Measurements from ENCODE around the gene PSME3.

The PSME3 gene

GRCh38 chr17:42818379-42818778, 14.8 kb upstream of the PSME3 start:
- no peak for FAIRE-seq

DNA sequence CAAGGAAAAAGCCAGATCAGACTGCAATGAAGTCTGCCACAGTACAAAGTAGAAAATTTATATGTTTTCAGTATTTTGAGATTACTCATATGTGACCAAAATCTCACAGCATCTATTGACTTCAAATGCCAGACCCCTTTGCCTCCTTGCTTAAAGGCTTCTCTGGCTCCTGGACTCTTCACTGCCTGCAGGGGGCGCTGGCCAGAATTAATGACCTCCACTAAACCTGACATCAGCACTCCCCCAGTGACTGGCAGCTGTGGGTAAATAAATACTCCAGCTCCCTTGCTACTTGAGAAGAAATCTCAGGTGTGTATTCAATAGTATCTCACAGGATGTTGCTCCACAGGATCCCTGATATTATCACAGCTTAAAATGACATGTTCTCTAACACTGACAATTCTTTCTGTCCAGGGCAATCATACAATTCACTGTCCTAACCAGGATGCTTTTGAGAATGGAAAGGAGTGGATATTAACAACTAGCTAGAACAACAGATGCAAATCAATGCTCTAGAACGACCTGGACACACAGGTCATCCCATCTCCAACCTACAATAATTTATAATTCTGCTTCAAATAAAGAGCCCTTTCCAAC, 13.2 kb upstream of the PSME3 start:
- FAIRE-seq: no peak

GRCh38 chr17:42821176-42821575, 12.0 kb upstream of the PSME3 start:
- FAIRE-seq: no peak

- FAIRE-seq: no peak
These were observed 5.7 kb upstream of the PSME3 start for GRCh38 chr17:42827472-42827871.

DNA sequence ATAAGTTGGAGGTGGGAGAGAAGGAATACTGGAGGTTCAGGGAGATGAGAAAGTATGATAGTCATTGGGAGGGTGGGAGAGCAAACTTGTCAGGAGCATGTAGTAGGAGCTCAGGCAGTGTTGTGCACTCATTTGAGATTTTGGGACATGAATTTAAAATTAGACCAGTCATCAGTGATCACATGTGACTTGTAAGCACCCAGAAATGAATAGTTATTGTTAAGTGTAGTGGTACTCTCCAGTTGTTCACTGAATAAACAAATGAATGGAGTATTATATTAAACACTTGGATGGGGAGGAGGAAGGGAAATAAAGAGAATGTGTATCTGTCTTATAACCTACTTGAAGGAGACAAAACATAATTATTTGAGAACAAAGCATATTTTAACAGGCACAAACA, 2.2 kb upstream of the PSME3 start:
- FAIRE-seq: no peak

GRCh38 chr17:42832213-42832933, 824 bp upstream of the PSME3 start:
- FAIRE-seq: no peak

DNA sequence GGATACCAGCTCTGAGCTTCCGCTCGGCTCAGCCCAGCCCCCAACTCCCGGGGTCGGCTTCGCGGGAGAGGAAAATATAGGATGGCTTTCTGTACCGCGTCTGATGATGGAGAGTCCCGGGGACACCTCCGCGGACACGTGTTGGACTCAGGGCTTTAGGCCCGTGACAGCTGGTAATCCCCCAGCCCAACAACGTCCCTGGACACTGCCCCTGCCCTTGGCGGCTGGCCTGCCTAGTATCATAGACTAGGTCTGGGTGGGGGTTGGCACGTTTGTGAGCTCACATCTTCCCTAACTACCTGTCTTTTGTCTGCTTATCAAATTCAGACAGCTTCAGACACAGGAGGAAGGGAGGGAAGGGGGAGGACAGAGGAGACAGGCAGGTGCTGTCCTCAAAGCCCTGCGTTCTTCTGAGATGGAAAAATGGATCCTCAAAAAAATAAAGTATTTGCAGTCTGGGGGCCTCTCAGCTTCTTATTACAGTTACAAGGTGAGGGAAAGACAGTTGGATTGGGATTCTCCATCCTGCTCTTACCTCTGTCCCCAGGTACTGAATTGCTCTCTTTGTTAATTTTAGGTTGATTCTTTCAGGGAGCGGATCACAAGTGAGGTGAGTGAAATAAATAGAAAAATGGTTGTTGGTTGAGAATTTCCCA, 698 bp downstream of the PSME3 start:
- no peak for FAIRE-seq

DNA sequence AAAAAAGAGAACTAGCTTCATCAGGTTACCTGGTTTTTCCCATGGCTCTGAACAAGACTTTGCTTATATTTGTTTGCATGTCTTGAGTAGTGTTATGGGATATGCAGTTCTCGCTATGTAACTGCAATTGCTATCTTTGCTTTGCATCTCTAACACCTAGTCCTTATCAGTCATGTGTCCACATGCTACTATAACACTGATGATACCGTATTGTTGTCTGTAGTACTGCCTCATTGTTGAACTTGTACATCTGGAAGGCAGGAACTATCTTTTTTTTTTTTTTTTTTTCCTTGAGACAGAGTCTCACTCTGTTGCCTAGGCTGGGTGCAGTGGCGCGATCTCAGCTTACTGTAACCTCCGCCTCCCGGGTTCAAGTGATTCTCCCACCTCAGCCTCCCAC, 2.5 kb downstream of the PSME3 start:
- FAIRE-seq: no peak

- FAIRE-seq: no peak
These were observed 8.9 kb downstream of the PSME3 start for GRCh38 chr17:42841975-42842685.

DNA sequence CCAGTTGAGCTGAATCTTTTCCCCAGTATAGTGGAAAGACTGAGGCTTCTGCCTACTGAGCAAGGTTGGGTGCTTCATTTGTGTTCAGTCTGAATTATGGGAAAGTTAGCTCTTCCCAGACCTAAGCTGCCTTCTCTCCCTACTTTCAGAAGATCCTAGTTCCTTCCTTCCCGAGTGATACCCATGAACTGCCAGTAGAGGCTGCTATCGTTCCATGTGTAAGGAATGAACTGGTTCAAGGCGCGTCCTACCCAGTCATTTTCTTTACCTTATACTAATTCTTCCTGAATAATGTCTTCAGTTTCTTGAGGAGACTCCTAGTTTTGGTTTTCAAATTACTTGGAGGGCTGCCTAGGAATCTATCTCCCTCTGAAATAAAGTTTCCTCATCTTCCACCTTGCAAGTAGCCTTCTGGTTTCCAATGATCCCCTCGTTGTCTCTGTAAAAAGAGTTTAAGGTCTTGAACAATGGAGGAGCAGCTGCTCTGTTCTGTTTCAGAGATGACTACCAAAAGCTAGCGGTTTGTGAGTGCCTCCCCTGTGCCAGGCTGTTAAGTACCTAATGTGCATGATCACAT, 10.2 kb downstream of the PSME3 start:
- peak; percentile 95 for FAIRE-seq

- FAIRE-seq: no peak
These were observed 11.1 kb downstream of the PSME3 start, which contains the start of gene AOC2 for GRCh38 chr17:42844271-42844670. Gene AOC2, plus strand, starts transcription at chr17:42844580. Its CDS starts 47 bp downstream, at chr17:42844627.

DNA sequence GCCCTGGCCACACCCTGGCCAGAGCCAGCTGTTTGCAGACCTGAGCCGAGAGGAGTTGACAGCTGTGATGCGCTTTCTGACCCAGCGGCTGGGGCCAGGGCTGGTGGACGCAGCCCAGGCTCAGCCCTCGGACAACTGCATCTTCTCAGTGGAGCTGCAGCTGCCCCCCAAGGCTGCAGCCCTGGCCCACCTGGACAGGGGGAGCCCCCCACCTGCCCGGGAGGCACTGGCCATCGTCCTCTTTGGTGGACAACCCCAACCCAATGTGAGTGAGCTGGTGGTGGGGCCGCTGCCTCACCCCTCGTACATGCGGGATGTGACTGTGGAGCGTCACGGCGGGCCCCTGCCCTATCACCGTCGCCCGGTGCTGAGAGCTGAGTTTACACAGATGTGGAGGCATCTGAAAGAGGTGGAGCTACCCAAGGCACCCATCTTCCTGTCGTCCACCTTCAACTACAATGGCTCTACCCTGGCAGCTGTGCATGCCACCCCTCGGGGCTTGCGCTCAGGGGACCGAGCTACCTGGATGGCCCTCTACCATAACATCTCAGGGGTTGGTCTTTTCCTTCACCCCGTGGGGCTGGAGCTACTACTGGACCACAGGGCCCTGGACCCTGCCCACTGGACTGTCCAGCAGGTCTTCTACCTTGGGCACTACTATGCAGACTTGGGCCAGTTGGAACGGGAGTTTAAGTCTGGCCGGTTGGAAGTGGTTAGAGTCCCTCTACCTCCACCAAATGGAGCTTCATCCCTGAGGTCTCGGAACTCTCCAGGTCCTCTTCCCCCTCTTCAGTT, 11.8 kb downstream of the PSME3 start:
- FAIRE-seq: no peak

DNA sequence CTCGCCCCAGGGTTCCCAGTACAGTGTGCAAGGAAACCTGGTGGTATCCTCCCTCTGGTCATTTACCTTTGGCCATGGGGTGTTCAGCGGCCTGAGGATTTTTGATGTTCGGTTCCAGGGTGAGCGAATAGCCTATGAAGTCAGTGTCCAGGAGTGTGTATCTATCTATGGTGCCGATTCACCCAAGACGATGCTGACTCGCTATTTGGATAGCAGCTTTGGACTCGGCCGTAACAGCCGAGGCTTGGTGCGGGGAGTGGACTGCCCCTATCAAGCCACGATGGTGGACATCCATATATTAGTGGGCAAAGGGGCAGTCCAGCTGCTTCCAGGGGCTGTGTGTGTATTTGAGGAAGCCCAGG, 12.3 kb downstream of the PSME3 start:
- FAIRE-seq: no peak

DNA sequence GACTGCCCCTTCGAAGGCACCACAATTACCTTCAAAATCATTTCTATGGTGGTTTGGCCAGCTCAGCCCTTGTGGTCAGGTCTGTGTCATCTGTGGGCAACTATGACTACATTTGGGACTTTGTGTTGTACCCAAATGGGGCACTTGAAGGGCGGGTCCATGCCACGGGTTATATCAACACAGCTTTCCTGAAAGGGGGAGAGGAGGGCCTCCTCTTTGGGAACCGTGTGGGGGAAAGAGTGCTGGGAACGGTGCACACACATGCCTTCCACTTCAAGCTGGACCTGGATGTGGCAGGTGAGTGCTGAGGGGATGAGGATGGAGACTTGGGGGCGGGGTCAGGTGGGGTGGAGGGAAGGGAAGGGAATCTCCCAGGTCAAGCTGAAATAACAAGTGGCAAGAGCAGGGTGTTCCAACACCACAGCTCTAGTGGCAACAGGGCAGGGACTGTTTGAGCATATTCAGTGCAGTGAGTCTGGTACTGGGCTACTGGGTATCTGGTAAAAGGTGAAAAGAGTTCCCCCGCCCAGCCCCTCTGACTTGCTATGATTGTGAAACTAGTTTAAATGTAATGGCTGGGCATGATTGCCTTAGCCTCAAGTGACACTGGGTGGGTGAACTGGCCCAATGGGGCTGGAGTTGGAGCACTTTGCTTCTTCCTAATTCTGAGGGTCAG, 12.9 kb downstream of the PSME3 start:
- no peak for FAIRE-seq

DNA sequence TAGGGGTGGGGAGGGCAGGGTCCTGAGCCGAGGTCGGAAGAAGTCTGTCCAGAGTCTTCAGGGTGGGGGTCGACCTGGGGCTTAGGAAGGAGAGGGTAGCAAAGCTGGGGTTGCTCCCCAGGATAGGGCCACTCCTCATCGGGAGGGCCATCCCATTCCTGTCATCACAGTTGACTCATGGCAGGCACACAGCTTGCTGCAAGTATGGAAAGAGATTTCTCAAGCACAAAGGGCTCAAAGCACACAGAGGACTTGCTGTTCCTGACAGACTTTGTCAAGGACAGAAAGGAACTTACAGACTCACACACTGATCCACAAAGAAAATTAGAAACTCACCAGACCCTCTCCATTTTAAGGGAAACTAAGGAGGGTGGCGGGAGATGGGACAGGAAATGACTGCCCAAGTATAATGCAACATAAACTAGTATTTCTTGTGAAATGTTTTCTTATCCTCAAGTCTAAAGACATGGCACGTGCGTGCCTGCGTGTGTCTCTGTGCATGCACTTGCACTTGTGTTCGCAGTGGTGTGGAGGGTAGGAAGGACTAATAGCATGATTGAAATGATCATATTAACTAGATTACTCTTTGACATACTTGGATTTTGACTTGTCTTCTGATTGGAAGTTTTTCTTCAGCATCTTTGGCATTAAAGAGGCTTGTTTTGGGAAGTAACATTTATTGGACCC, 13.5 kb downstream of the PSME3 start:
- FAIRE-seq: no peak

DNA sequence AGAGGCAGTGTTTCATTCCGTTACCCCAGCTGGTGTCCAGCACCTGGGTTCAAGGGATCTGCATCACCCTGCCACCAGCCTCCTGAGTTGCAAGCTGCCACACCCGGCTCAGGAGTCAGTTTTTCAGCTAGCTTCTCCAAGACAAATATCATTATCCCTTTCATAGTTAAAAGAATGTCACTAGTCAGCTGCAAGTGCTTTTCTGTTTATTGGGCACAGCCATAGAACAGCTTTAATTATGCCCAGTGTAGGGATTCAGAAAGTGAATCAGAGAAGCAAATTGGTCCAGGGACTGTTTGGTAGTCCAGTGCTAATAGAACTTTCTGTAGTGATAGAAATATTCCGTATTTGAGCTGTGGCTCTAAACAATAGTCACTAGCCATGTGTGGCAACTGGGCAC, 14.9 kb downstream of the PSME3 start:
- no peak for FAIRE-seq

DNA sequence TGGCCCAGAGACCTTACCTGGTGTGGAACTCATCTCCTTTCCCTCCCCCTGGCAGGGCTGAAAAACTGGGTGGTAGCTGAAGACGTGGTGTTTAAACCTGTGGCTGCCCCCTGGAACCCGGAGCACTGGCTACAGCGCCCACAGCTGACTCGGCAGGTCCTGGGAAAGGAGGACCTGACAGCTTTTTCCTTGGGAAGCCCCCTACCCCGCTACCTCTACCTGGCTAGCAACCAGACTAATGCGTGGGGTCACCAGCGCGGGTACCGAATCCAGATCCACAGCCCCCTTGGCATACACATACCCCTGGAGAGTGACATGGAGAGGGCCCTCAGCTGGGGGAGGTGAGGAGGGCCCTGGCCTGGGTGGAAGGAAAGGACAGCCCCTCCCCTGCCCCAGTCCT, 15.8 kb downstream of the PSME3 start:
- FAIRE-seq: no peak

DNA sequence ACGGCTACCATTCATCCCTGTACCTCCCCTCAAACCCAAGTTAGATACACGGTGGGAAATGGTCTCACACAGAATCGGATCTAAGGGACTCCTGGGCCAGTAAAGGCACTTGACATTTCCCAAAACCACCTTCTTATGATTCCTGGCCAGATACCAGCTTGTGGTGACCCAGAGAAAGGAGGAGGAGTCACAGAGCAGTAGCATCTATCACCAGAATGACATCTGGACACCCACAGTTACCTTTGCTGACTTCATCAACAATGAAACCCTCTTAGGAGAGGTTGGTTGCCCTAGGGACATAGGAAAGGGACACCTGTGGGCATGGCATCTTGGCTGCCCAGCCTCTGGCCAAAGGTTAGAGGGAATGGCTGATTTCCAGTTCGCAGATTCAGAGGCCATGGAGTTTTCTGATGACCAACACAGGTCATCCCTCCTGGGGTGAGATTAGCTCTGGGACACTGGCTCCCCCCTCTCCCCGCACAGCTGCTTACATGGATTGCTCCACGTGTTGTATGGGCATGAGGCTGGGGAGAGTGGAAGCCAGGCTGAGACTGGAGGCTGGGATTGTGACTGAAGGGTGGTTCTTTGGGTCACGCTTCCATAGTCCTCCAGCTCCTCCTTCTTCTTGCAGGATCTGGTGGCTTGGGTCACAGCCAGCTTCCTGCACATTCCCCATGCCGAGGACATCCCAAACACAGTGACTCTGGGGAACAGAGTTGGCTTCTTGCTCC, 16.4 kb downstream of the PSME3 start:
- no peak for FAIRE-seq

DNA sequence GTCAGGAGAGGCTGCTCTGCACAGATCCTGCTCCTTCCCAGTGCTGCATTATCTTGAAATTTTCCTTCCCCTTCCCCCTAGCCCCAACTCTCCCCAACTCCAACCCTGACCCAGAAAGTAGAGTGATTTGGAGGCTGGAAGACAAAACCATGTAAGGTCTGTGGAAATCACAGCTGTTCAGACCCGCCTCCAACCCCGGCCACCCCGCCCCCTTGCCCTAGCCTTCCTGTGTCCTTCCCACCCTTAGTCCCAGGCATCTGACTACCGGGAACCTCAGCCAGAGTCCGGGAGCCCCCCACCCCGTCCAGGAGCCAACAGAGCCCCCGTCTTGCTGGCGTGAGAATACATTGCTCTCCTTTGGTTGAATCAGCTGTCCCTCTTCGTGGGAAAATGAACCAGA, 17.8 kb downstream of the PSME3 start, which contains the start of gene AOC3:
Gene AOC3, plus strand, starts transcription at position 246 of the 400 bp plus-strand sequence. Its CDS starts 145 bp downstream, at position 391.
- no peak for FAIRE-seq

All from G401.6 (cell line).